Body of pancreas (tissue), 4 donors: ENCODE data around the gene FERMT3.

ENCODE experiments used
- POLR2A ChIP-seq, 3 donors: fragments of 450-650 bp; IDR thresholded peaks; one replicate each; pipeline ENCODE4 v1.6.1; 2016; ENCODE audit warnings: antibody characterized with exemption in 3 of 3, mild to moderate bottlenecking in 2 of 3
- TF ChIP-seq, protein P1 (sequence below), 7 experiments: fragments of 450-650 bp in 4 of 7; fragments of 200-600 bp in 3 of 7; sonication (generic) in 3 of 7; IDR thresholded peaks; one replicate each; pipeline ENCODE4 v1.5.1; 2016 to 2019; ENCODE audit warnings: antibody characterized with exemption in 7 of 7

DNA sequence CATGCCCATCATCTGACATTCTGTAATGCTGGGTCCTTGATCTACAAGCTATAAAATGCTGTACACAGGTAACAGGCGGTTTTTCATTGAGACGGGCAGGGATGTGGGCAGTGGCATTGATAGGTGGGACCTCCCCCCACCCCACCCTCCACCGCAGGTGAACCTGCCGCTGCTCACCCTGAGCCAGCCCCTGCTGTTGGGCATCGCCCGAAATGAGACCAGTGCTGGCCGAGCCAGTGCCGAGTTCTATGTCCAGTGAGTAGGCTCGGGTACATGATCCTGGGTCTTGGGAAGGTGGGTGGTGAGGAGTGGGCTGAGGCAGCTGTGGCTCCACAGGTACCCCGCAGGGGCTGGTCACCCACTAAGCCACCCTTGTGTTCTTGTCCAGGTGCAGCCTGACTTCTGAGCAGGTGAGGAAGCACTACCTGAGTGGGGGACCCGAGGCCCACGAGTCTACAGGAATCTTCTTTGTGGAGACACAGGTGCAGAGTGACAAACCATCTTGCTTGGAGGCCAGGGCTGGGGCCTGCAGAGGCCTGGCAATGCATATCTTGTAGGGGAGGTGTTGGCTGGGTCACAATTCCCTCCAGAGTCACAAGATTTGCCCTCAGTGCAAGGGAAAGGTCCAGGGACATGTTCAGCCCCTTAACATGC, 22.7 kb downstream of the FERMT3 start:
- TF ChIP-seq POLR2A (IDR thresholded peaks at IDR 0.05), result peak in 1 of 3 donors; percentile 6
- TF ChIP-seq, protein P1, sequence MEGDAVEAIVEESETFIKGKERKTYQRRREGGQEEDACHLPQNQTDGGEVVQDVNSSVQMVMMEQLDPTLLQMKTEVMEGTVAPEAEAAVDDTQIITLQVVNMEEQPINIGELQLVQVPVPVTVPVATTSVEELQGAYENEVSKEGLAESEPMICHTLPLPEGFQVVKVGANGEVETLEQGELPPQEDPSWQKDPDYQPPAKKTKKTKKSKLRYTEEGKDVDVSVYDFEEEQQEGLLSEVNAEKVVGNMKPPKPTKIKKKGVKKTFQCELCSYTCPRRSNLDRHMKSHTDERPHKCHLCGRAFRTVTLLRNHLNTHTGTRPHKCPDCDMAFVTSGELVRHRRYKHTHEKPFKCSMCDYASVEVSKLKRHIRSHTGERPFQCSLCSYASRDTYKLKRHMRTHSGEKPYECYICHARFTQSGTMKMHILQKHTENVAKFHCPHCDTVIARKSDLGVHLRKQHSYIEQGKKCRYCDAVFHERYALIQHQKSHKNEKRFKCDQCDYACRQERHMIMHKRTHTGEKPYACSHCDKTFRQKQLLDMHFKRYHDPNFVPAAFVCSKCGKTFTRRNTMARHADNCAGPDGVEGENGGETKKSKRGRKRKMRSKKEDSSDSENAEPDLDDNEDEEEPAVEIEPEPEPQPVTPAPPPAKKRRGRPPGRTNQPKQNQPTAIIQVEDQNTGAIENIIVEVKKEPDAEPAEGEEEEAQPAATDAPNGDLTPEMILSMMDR (IDR thresholded peaks at IDR 0.05), result no peak
